Esophagus muscularis mucosa (tissue), 3 donors: ENCODE results near the gene SDK1.

ENCODE experiments used
- CTCF ChIP-seq, 3 experiments: fragments of 200-600 bp in 2 of 3; fragments of 450-650 bp in 1 of 3; sonication (generic) in 2 of 3; IDR thresholded peaks; one replicate each; pipeline ENCODE4 v1.5.1; 2017 to 2019; ENCODE audit warnings: antibody characterized with exemption in 3 of 3, mild to moderate bottlenecking in 2 of 3, moderate library complexity in 1 of 3
- POLR2A ChIP-seq: fragments of 450-650 bp; IDR thresholded peaks from one replicate; pipeline ENCODE4 v1.6.1; 2017; ENCODE audit warnings: antibody characterized with exemption, moderate library complexity, mild to moderate bottlenecking, low read depth

GRCh38 chr7:4267341-4268039, 966.4 kb downstream of the SDK1 start:
- no peak for TF ChIP-seq CTCF (IDR thresholded peaks at IDR 0.05)
- no peak for TF ChIP-seq POLR2A
